GM12892 (cell line): Measurements from ENCODE around the gene GNPTG.

ENCODE experiments used
- POLR2A ChIP-seq: IDR thresholded peaks from 2 replicates; pipeline ENCODE4 v1.6.1; 2011; ENCODE audit warnings: low read depth, low read length, control low read depth
- TAF1 ChIP-seq: IDR thresholded peaks from 2 replicates; pipeline ENCODE4 v1.6.1; 2011; ENCODE audit warnings: low read depth, mild to moderate bottlenecking, control low read depth, low read length, borderline replicate concordance

- no peak; the same call in 1 of the 2 replicates for TF ChIP-seq POLR2A
- no peak for TF ChIP-seq TAF1
These were observed 32.7 kb upstream of the GNPTG start for GRCh38 chr16:1319041-1319440.
